Ovary (tissue), 9 donors: ENCODE results near the gene NAMPT. TPM values are rescaled to one million over a fixed set of nuclear protein-coding genes. Genes with fewer than 3 reads are reported as not detected.
"Not testable (repeated sequence)": the region's sequence is repeated elsewhere in the genome, so short reads cannot be mapped to it uniquely, and the experiment has no call there.

ENCODE experiments used
- DNase-seq, 5 donors: peaks; one replicate each; pipeline ENCODE4 v3.0.0-alpha.2; 2019 to 2020
- H3K27ac ChIP-seq, 2 donors: fragments of 200-600 bp; one replicate each; pipeline versions ENCODE4 v1.5.1 to v1.8.0; 2019 to 2022
- H3K27me3 ChIP-seq: fragments of 200-600 bp; one replicate; pipeline ENCODE4 v1.8.0; 2022
- H3K36me3 ChIP-seq: fragments of 200-600 bp; sonication (generic); one replicate; pipeline ENCODE4 v1.5.1; 2019
- H3K4me1 ChIP-seq: one replicate; pipeline ENCODE4 v1.8.1; 2013; ENCODE audit warnings: mild to moderate bottlenecking, moderate library complexity; ENCODE audit not compliant: insufficient read depth
- H3K4me3 ChIP-seq: fragments of 200-600 bp; sonication (generic); one replicate; pipeline ENCODE4 v1.5.1; 2017
- H3K9me3 ChIP-seq, 2 donors: fragments of 200-600 bp in 1 of 2; sonication (generic) in 1 of 2; one replicate each; pipeline versions ENCODE4 v1.5.1 to v1.8.1; 2013 to 2019; ENCODE audit warnings: mild to moderate bottlenecking in 1 of 2, moderate library complexity in 1 of 2
- CTCF ChIP-seq, 3 donors: fragments of 450-650 bp in 2 of 3; fragments of 200-600 bp in 1 of 3; IDR thresholded peaks; one replicate each; pipeline versions ENCODE4 v1.5.1 to v1.8.0; 2016 to 2022; ENCODE audit warnings: antibody characterized with exemption in 3 of 3, mild to moderate bottlenecking in 1 of 3
- EP300 ChIP-seq: sonication (generic); formaldehyde crosslinking; IDR thresholded peaks from one replicate; pipeline ENCODE4 v1.6.1; 2017; ENCODE audit warnings: antibody characterized with exemption
- POLR2A ChIP-seq: fragments of 450-650 bp; IDR thresholded peaks from one replicate; pipeline ENCODE4 v1.6.1; 2017; ENCODE audit warnings: antibody characterized with exemption, mild to moderate bottlenecking, moderate library complexity
- WGBS, 3 donors: extraction: QIAGEN DNeasy Blood & Tissue Kit in 1 of 3; methylation state at CpG; one replicate each; pipeline versions ENCODE4 v1.1.5 to v1.1.7; 2013 to 2017; 5-methylcytosine and 5-hydroxymethylcytosine counted together
- intact Hi-C, 4 donors: fragments of 100-400 bp; cut with DNase I; formaldehyde crosslinking; loops; one replicate each; pipeline versions ENCODE4 v1.11.0 to v1.15.1; 2022 to 2023
- polyA plus RNA-seq, 2 donors: library from polyadenylated mRNA; stranded (reverse); fragments of 200-250 nt in 1 of 2; fragments of 350-450 nt in 1 of 2; fragmentation: Illumina TruSeq in 1 of 2; extraction: RNeasy Lipid Tissue Mini Kit (QIAGEN cat#74804) in 1 of 2; gene quantifications; one replicate each; pipeline ENCODE4 v1.2.3, GENCODE V29; 2013 to 2014
- total RNA-seq, 7 donors: library from RNA; depleted of rRNA in 2 of 7; stranded (reverse); fragments of >200 nt in 2 of 7; fragmentation: NEBNext Ultra II Directional in 3 of 7; extraction: Animal tissue kit (Norgen Biotek cat#: 25700) in 3 of 7; gene quantifications; one replicate each; pipeline versions ENCODE4 v1.1.0 to v1.2.4, GENCODE V29; 2016 to 2023
- donor health status: DM: no; HTN: no; CAD: no; lungs with moderate emphysema.
- donor health status: DM: no; HTN: no; CAD: no.
- donor health status: Bipolar disorder and iron deficiency.
- donor health status: DM: yes; HTN: yes; CAD: no.
- donor health status: DM: no; HTN: no; CAD: no.
- donor health status: DM: yes; HTN: yes; CAD: no.

NAMPT gene
- total and polyA plus RNA-seq, 9 donors = 39.5 to 609 (median 159) TPM

GRCh38 chr7:106216923-106217542, 67.8 kb downstream of the NAMPT start:
- TF ChIP-seq EP300 (peak; percentile 95), POLR2A (no peak), CTCF (IDR thresholded peaks at IDR 0.05) (no peak)
- Histone ChIP-seq H3K9me3 (no peaks in the 10 kb centered on the region), H3K36me3 (no peaks in the 10 kb centered on the region), H3K4me1 (peaks cover 6% of the 10 kb centered on the region), H3K27ac (peak overlapping the region in 1 of 2 donors; percentile 23), H3K27me3 (no peaks in the 10 kb centered on the region), H3K4me3 (no peak overlapping the region)
- intact Hi-C loops = no loop called here
- peak; percentile 26 to 86 (median 70) for DNase-seq
- WGBS, 3 donors = 11 to 16% (median 14%) methylated on average over 8 of the region's 8 CpGs

- intact Hi-C loops = no loop called here
- no peak for TF ChIP-seq EP300
- no peak for TF ChIP-seq CTCF (IDR thresholded peaks at IDR 0.05)
- no peak for TF ChIP-seq POLR2A
- Histone ChIP-seq H3K36me3 (no peaks in the 10 kb centered on the region), H3K4me3 (no peak overlapping the region), H3K4me1 (peaks cover 6% of the 10 kb centered on the region), H3K27me3 (no peaks in the 10 kb centered on the region), H3K9me3 (no peaks in the 10 kb centered on the region), H3K27ac (peak overlapping the region in 1 of 2 donors; percentile 23)
- 5 to 17% (median 13%) methylated on average over 2 of the region's 2 CpGs for WGBS, 3 donors
- DNase-seq = peak in 2 of 5 donors; percentile 28 to 59
Measured at GRCh38 chr7:106216517-106216922, 68.3 kb downstream of the NAMPT start.

- 65 to 72% (median 67%) methylated on average over 8 of the region's 8 CpGs for WGBS, 3 donors
- intact Hi-C loops = no loop called here
- no peak overlapping the region for H3K27ac ChIP-seq
- no peaks in the 10 kb centered on the region for H3K9me3 ChIP-seq
- TF ChIP-seq EP300 = no peak
- no peak for TF ChIP-seq CTCF (IDR thresholded peaks at IDR 0.05)
- no peak for TF ChIP-seq POLR2A
- no peak for DNase-seq
- H3K27me3 ChIP-seq = no peaks in the 10 kb centered on the region
- H3K4me3 ChIP-seq = no peak overlapping the region
- H3K36me3 ChIP-seq = no peaks in the 10 kb centered on the region
- peaks cover 6% of the 10 kb centered on the region for H3K4me1 ChIP-seq
Measured at GRCh38 chr7:106215868-106216516, 68.8 kb downstream of the NAMPT start.

GRCh38 chr7:106208944-106209343, 75.8 kb downstream of the NAMPT start:
- H3K9me3 ChIP-seq, intact Hi-C loops, H3K4me3 ChIP-seq, H3K36me3 ChIP-seq, H3K27me3 ChIP-seq, H3K27ac ChIP-seq, DNase-seq, H3K4me1 ChIP-seq: not testable (repeated sequence)
- WGBS, 3 donors = 88 to 94% (median 91%) methylated on average over 7 of the region's 7 CpGs
